ENCODE results near the gene KRT85. TPM values are rescaled to one million over a fixed set of nuclear protein-coding genes. Genes with fewer than 3 reads are reported as not detected.

KRT85 gene
- total RNA-seq, 2 experiments from 2014 or later: not detected

DNA sequence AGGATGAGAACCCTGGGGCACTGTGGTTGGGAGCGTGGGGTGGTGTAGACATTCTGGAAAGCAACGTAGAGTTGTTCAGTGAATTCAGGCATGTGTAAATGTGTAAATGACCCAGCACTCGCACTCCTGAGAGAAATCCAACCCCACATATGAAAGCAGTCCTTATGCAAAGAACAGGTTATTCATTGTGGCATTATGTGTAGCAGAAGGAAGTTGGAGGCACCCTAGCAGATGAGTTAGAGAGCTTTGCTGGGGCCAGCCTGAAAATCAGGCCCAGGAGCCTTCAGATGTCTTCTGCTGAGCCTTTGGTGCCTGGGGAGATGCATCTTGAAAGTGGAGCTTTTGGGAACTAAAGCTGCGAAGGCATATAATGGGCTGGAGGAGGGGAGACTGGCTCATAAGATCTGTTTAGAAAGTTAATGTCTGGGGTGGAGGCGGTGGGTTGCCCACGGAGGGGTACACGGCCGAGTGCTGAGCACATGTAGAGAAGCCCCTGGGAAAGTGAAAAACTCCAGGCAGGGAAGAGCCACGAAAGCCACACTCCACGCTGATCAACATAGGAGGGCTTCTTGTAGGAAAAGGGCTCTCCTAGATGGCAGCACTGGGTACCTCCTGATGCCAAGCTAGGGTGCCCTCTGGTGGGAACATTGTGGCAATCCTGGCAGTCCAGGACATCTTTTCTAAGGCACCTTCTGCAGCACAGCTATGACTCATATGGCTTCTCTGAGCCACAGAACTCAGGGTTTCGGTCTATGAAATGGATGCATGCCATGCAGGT lies 40.0 kb downstream of the KRT85 start:
- Histone ChIP-seq H3K36me3 (ENCODE audit: insufficient read depth, low read length) (no peaks in the 10 kb centered on the region), H3K4me3 (ENCODE audit: low read length) (no peak overlapping the region), H3K27ac (ENCODE audit: low read depth in 1 of 2, low read length in 2 of 2) (no peak overlapping the region), H3K4me1 (ENCODE audit: insufficient read depth, low read length) (peaks cover 7% of the 10 kb centered on the region), H3K9me3 (ENCODE audit: control insufficient read depth in 1 of 2, insufficient read depth in 1 of 2, low read length in 2 of 2) (no peaks in the 10 kb centered on the region), H3K27me3 (ENCODE audit: control insufficient read depth in 1 of 2, insufficient read depth in 2 of 2, low read length in 2 of 2) (peaks cover 0 to 4% of the 10 kb centered on the region in 2 experiments)
- CTCF ChIA-PET: interaction anchor here (0.5 to 2.2 kb wide), 15 partner anchors 8 to 1824 kb away, joined by 3 to 12 read pairs (median 4); no protein-coding TSS in a partner anchor
- Mint-ChIP-seq H3K4me1 (ENCODE audit: low read depth) (peaks cover 7% of the 10 kb centered on the region), H3K27me3 (peaks cover 31% of the 10 kb centered on the region), H3K9me3 (no peaks in the 10 kb centered on the region), H3K27ac (no peak overlapping the region), H3K36me3 (ENCODE audit: low read depth) (no peaks in the 10 kb centered on the region), H3K4me3 (no peak overlapping the region)
- POLR2A ChIA-PET: interaction anchor here (1.1 to 1.2 kb wide), 2 partner anchors 9 to 172 kb away, joined by 3 to 5 read pairs; no protein-coding TSS in a partner anchor
- intact Hi-C loops (cut with DNase I, micrococcal nuclease): loop anchor here (1.0 to 5.0 kb wide), 4 partner anchors 171 to 550 kb away; no protein-coding TSS in a partner anchor
- ATAC-seq (ENCODE audit: poor library complexity): peak; percentile 99
- DNase-seq: peak; percentile 62 to 91 (median 74)
- TF ChIP-seq, protein P1, sequence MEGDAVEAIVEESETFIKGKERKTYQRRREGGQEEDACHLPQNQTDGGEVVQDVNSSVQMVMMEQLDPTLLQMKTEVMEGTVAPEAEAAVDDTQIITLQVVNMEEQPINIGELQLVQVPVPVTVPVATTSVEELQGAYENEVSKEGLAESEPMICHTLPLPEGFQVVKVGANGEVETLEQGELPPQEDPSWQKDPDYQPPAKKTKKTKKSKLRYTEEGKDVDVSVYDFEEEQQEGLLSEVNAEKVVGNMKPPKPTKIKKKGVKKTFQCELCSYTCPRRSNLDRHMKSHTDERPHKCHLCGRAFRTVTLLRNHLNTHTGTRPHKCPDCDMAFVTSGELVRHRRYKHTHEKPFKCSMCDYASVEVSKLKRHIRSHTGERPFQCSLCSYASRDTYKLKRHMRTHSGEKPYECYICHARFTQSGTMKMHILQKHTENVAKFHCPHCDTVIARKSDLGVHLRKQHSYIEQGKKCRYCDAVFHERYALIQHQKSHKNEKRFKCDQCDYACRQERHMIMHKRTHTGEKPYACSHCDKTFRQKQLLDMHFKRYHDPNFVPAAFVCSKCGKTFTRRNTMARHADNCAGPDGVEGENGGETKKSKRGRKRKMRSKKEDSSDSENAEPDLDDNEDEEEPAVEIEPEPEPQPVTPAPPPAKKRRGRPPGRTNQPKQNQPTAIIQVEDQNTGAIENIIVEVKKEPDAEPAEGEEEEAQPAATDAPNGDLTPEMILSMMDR (IDR thresholded peaks at IDR 0.05): peak; percentile 94

DNA sequence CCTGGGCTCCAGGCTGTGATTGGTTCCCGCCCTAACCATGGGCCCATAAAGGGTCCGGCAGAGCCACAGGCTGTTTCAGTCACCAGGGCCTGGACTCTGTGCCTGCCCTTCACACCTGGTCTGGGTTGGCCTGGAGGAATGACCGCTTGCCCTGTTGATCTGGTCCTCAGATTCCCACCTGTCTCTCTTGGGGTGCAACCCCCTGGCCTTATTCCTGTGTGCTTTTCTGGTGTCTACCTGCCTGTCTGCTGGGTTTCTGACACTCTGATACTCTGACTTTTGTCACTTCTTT lies 43.2 kb downstream of the KRT85 start:
- no peak for ATAC-seq (ENCODE audit: poor library complexity)
- no peaks in the 10 kb centered on the region for H3K36me3 Mint-ChIP-seq (ENCODE audit: low read depth)
- no peak overlapping the region for H3K27ac Mint-ChIP-seq
- peaks cover 5 to 12% of the 10 kb centered on the region in 2 experiments for H3K27me3 ChIP-seq (ENCODE audit: control insufficient read depth in 1 of 2, insufficient read depth in 2 of 2, low read length in 2 of 2)
- no peak overlapping the region for H3K4me3 ChIP-seq (ENCODE audit: low read length)
- H3K4me3 Mint-ChIP-seq: no peak overlapping the region
- H3K4me1 ChIP-seq (ENCODE audit: insufficient read depth, low read length): peaks cover 8% of the 10 kb centered on the region
- H3K4me1 Mint-ChIP-seq (ENCODE audit: low read depth): peaks cover 7% of the 10 kb centered on the region
- POLR2A ChIA-PET: no interaction called here
- H3K27ac ChIP-seq (ENCODE audit: low read depth in 1 of 2, low read length in 2 of 2): no peak overlapping the region
- TF ChIP-seq, protein P1 (IDR thresholded peaks at IDR 0.05): no peak
- CTCF ChIA-PET: no interaction called here
- intact Hi-C loops (cut with DNase I, micrococcal nuclease): no loop called here
- peaks cover 54% of the 10 kb centered on the region for H3K27me3 Mint-ChIP-seq
- H3K9me3 Mint-ChIP-seq: no peaks in the 10 kb centered on the region
- no peaks in the 10 kb centered on the region for H3K36me3 ChIP-seq (ENCODE audit: insufficient read depth, low read length)
- no peaks in the 10 kb centered on the region for H3K9me3 ChIP-seq (ENCODE audit: control insufficient read depth in 1 of 2, insufficient read depth in 1 of 2, low read length in 2 of 2)
- no peak for DNase-seq

DNA sequence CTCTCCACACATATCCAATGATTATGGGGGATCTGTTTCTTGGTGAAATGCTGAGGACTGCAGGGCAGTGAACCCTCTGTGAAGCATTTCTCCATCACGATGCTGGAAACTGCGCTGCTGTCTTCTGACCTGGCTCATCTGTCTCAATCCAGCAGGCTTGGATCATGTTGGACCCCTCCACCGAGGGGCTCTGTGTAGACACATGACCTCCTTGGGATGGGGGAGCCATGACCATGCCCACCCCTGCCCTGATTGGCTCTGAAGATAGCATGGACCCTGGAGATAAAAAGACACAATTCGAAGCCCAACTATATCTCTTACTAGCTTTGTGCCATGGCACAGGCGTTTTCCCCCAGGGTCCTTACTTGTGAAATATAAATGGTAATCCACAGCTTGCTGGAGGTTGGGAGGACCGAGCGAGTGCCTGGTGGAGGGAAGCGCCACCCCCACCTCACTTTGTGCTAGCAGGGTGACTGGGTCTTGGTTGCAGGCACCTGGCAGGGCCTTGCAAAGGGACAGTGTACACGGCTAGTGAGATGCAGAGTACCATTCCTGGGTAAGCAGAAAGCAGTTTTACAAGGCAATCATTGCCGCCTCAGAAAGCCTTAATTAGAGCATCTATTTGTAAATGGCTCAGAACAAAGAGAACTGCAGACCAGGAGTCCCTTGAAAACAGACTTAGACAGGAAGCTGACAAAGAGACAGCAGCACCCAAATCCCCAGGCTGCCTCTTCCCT lies 43.7 kb downstream of the KRT85 start:
- ChIA-PET POLR2A (no interaction called here), CTCF (no interaction called here)
- TF ChIP-seq, protein P1 (IDR thresholded peaks at IDR 0.05): no peak
- ATAC-seq (ENCODE audit: poor library complexity): no peak
- H3K27ac ChIP-seq (ENCODE audit: low read depth in 1 of 2, low read length in 2 of 2): no peak overlapping the region
- H3K27me3 ChIP-seq (ENCODE audit: control insufficient read depth in 1 of 2, insufficient read depth in 2 of 2, low read length in 2 of 2): peaks cover 5 to 12% of the 10 kb centered on the region in 2 experiments
- H3K27ac Mint-ChIP-seq: no peak overlapping the region
- no peaks in the 10 kb centered on the region for H3K9me3 Mint-ChIP-seq
- no peaks in the 10 kb centered on the region for H3K36me3 ChIP-seq (ENCODE audit: insufficient read depth, low read length)
- H3K27me3 Mint-ChIP-seq: peaks cover 60% of the 10 kb centered on the region
- H3K4me3 ChIP-seq (ENCODE audit: low read length): no peak overlapping the region
- DNase-seq: no peak
- no peaks in the 10 kb centered on the region for H3K9me3 ChIP-seq (ENCODE audit: control insufficient read depth in 1 of 2, insufficient read depth in 1 of 2, low read length in 2 of 2)
- intact Hi-C loops (cut with DNase I, micrococcal nuclease): no loop called here
- no peak overlapping the region for H3K4me3 Mint-ChIP-seq
- no peaks in the 10 kb centered on the region for H3K36me3 Mint-ChIP-seq (ENCODE audit: low read depth)
- H3K4me1 Mint-ChIP-seq (ENCODE audit: low read depth): peaks cover 7% of the 10 kb centered on the region
- H3K4me1 ChIP-seq (ENCODE audit: insufficient read depth, low read length): peaks cover 10% of the 10 kb centered on the region
